GM18907 (cell line): Measurements from ENCODE around the gene GREM2.

Experiments
- ATAC-seq: cut with Tn5 transposase; IDR thresholded peaks from one replicate; pipeline ENCODE4 v1.9.1; 2021; ENCODE audit warnings: mild to moderate bottlenecking, moderate library complexity; ENCODE audit not compliant: unreplicated experiment

GREM2 gene

GRCh38 chr1:240611228-240611618 lies 732 bp downstream of the GREM2 start:
- no peak for ATAC-seq

DNA sequence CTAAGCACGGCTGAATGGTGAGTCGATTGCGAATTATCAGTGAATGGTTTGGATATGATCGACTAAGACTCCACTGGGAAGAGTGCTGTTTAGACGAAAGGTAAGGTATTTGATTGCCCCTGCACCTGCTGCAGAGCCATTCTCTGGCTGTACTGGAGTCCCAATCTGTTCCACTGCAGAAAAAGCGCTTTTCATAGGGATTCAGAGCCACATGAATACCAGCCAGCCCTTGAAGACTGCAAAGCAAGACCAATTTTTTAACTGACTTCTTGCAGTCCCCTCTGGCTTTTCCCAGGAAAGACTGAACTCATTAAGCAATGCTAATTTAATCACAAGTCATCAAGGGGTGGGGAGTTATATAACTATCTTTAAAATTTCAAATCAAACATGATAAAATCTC lies 1.3 kb downstream of the GREM2 start:
- no peak for ATAC-seq

DNA sequence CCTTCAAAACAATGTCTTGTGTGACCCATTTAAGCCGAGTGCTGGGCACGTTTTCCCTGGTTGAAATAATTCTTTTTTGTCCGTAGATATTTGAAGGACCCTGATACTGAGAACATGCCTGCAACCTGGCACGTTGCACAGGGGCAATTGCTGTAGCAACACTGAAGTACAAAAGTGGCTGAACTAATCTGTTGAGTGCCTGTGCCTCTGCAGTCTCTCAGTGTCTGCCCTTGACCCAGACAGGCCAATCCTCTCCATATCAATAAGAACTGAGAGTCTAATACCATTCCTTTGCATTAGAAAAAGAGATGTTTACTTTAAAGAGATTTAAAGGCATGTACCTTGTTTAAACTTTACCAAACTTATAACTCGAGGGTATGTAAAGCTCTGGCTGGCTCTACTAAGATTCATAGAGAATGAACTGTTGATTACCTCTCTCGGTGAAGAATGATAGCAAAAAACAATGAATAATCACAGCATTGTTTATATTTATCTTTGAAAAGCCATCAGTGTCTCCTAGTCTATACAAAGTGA lies 2.4 kb downstream of the GREM2 start:
- ATAC-seq = no peak

- no peak for ATAC-seq
Measured at GRCh38 chr1:240608707-240609106, 3.2 kb downstream of the GREM2 start.

DNA sequence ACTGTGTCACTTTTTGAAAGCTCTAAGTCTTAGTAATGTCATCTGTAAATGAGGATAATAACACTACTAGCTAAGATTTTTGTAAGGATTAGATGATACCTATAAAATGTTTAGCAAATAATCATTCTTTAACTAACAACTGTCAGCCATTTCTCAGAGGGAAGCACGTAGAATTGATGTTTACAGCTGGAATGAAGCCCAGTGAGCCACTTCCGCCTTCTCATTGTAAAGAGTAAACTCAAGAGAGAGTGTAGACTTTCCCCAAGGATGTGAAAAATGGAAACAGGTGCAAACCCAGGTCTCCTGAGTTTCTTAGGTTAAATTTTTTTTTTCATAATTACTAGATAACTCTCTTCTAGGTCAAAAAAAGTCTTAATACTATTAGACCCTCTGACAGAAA lies 4.9 kb downstream of the GREM2 start:
- no peak for ATAC-seq

- ATAC-seq = no peak
Measured at GRCh38 chr1:240602189-240602588, 9.8 kb downstream of the GREM2 start.

- no peak for ATAC-seq
Measured at GRCh38 chr1:240599830-240600229, 12.1 kb downstream of the GREM2 start.

DNA sequence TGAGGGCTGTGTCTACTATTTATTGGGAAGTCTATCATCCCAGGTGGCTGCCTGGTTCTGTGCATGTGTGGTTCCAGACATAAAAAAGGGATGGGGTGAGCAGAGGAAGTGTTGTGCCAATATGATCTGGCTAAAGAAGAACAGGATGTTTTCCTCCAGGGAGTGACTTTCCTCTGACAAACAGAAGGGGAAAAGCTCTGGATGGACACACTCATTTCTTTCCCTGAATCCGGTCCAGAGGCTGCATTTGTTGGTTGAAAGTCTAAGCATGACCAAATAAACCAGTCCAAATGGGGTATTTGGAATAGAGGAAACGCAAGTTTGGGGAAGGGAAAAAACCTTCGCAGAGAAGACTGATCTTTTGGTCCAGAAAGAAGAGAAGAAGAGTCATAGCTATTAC lies 12.7 kb downstream of the GREM2 start:
- ATAC-seq = no peak

DNA sequence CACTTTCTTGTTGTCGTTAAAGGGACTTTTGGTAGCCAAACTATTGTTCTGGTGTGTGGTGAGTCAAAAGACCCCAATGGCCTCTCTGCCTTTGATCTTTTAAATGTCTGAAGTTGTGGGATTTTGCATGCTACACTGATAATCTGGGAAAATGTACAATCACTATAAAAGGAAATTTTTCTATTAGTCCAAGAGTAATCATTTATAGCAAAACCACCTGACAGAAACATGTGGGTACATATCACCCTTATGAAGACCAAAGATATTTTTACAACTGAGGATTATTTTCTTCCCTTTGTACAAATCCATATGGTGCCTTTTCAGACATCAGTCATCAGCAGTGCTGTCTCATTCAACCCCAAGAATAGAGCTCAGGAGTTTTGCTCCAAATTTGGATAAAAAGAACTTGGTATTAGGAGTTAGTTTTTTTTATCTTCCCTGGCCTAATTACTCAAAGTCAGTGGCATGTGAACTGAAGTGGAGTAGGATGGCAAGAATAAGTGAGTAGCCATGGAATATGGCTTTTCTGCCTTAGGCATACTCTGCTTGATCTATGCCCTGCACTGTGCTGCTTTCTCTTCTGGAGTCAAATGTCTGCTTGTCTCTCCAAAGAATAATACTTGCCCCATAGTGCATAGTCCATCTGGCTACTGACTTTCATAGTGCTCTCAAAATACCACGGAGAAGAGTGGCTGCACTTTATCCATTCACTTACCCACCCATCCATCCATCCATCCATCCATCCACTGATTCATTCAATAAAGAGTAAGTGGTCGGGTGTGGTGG lies 13.5 kb downstream of the GREM2 start:
- no peak for ATAC-seq

GRCh38 chr1:240597153-240597745 lies 14.7 kb downstream of the GREM2 start:
- ATAC-seq = no peak

DNA sequence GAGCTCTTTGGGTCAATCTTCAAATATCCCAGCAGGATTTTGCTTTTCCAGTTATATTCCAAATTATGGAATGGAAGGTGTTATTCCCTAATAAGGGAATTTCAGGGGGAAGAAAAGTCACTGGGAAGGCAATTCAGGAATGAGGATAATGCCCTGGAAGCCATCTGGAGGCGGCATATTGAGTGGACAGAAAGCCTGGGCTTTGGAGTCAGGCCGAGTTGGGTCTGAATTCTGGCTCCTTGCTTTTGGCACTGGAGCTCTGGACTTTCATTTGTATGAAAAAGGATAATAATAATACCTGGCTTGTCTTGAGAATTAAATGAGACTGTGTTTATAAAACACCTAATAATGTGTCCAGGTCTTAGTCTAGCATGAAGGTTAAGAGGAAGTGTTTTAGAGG lies 16.5 kb downstream of the GREM2 start:
- ATAC-seq = no peak

DNA sequence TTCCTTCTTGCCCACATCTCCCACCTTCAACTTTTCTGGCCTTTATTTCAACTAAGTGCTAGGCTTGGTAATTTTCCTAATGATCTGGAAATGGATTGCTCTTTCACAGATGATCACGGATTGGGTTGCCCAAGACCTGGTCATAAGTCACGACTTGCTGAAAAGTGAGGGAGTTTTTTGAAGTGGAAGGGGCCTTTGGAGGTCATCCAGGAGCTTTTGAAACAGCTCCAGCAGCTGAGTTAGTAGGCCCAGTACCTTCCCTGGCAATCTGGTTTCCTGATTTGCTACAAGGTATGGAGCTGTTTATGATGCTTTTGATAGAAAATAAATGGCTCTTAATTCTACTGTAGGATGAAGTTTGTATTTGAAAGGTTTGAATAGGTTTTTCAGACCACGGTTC lies 20.4 kb downstream of the GREM2 start:
- ATAC-seq = no peak

DNA sequence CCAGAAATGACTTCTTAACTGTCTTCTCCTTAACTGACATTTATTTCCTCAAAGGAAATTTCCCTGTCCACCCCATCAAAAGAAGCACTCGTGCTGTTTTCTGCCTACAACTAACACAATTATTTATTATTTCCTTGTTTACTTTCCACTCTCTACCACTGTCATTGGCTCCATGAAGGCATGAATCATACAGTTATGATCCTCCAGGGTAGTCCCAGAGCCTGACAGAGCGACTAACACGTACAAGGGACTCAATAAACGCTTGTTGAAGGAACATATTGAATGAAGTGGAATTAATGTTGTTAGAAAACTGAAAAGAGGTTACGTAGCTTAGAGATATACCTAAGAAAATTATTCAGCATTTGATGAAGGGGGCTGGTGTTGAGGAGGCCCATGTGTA lies 20.9 kb downstream of the GREM2 start:
- ATAC-seq = no peak

DNA sequence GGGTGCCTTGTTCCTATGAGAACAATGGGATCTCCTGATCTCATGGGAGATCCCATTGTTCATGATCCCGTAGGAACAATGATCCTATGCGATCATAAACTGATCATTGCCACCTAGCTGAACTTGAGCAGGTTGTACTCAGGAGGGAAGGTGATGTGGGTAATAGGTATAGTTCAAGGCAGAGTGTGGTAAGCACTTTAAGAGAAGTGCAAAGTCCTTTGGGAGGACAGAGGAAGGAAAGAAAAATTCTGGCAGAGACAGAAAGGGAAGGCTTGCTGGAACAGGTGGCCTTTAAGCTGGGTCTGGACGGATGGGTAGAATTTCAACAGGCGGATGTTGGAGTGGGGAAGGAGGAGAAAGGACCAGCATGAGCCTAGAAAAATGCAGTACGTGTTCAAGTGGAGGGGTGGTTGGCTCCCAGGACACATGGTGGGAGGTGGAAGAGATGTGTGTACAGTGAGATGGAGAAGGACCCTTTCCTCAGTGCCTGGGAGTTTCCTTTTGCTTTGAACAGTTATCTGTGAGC lies 22.3 kb downstream of the GREM2 start:
- ATAC-seq = no peak

GRCh38 chr1:240586006-240586405 lies 25.9 kb downstream of the GREM2 start:
- no peak for ATAC-seq

GRCh38 chr1:240582953-240583352 lies 29.0 kb downstream of the GREM2 start:
- ATAC-seq = no peak

GRCh38 chr1:240579511-240579910 lies 32.4 kb downstream of the GREM2 start:
- ATAC-seq = no peak

DNA sequence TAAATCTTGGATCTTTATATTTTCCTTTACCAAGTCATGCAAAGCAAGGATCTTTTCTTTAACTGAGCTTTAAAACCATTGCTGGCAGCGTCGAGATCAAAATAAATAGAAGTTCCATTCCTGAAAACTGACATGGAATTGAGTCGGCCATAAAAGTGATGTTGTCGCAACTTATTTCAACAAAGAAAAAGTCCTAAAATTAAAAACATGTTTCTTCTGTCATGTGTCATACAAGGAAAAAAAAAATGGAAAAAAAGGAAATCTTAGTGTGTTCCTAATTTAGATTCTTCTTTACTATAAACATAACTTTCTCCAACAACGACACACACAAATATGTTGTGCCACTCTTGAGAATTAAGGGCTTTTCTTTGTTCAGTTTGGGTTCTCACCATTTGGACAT lies 34.9 kb downstream of the GREM2 start:
- no peak for ATAC-seq

- peak; percentile 97 for ATAC-seq
Measured at GRCh38 chr1:240575981-240576662, 35.8 kb downstream of the GREM2 start.

DNA sequence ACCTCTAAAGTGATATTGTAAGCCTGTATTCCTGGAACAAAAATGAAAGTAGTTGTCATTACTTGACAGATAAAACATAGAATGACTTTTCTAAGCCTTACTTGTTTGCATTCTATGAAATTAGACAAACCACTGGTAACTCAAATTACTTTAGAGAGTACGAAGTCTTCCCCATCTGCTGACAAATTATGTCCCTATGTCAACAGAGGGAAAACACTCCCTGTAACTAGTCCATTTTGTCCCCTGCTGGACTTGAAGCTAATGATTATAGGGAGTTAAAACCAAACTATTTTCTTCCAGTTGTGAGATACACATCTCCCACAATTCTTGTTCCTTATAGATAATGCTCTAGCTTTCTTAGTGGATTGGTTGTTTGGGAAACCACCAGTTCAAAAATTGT lies 39.6 kb downstream of the GREM2 start:
- ATAC-seq = no peak

DNA sequence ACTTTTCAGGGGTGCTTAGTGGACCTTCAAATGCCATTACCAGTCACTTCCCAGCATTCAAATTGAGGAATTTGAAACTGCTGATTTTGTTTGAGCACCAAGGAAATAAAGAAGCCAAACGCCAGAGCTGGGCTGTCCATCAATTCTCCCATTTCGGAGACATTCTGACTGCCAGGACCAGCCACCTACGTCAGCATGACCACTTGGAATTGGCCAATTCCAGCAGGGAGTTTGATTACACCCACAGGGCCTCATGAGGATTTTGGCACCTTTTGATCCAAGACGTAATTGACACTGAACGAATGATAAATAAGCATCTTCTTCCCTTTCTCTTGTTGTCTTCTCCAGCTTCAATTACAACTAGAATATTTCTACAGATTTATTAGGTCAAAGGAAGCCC lies 40.2 kb downstream of the GREM2 start:
- ATAC-seq = no peak

DNA sequence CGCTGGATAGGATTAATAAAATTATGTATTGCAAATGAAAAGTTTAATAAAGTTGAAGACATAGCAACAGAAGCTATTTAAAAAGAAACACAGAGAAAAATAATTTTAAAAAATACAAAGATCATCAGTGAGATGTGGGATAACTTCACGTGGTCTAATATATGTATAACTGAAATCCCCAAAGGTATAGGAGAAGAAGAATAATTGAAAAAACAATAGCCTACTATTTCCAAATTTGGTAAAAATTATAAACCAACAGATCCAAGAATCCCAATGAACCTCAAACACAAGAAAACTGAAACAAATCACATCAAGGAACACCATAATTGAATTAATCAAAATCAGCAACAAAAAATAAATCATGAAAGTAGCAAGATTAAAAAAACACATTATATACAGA lies 44.9 kb downstream of the GREM2 start:
- ATAC-seq = no peak
